Muscle of leg (tissue), 11 donors: ENCODE results near the gene ILDR2. TPM values are rescaled to one million over a fixed set of nuclear protein-coding genes. Genes with fewer than 3 reads are reported as not detected.

Source experiments
- DNase-seq: peaks from one replicate; pipeline ENCODE4 v3.0.0; 2013
- H3K27ac ChIP-seq: one replicate; pipeline ENCODE4 v1.5.1; 2013; ENCODE audit warnings: mild to moderate bottlenecking, low read length, control low read depth
- H3K27me3 ChIP-seq: one replicate; pipeline ENCODE4 v1.6.1; 2013; ENCODE audit warnings: low read length; ENCODE audit not compliant: control insufficient read depth, insufficient read depth
- H3K36me3 ChIP-seq: one replicate; pipeline ENCODE4 v1.6.1; 2013; ENCODE audit warnings: low read length; ENCODE audit not compliant: control insufficient read depth, insufficient read depth
- H3K4me1 ChIP-seq: one replicate; pipeline ENCODE4 v1.6.1; 2013; ENCODE audit warnings: low read length; ENCODE audit not compliant: control insufficient read depth, insufficient read depth
- H3K4me3 ChIP-seq: one replicate; pipeline ENCODE4 v1.5.1; 2013; ENCODE audit warnings: low read length, control low read depth
- H3K9me3 ChIP-seq: replicated peaks from 2 replicates; pipeline ENCODE4 v1.6.1; 2013; ENCODE audit warnings: low read depth, low read length; ENCODE audit not compliant: control insufficient read depth
- WGBS: methylation state at CpG from one replicate; pipeline ENCODE4 v1.1.5; 2013; ENCODE audit warnings: missing lambda C conversion rate; ENCODE audit not compliant: insufficient coverage; 5-methylcytosine and 5-hydroxymethylcytosine counted together
- polyA plus RNA-seq, 8 donors: library from polyadenylated mRNA; unstranded; fragments of 120-200 nt; gene quantifications; one replicate each; pipeline versions ENCODE4 v1.2.1 to v1.2.3, GENCODE V29; 2013; ENCODE audit warnings: inconsistent platforms in 1 of 8, low replicate concordance in 1 of 8; ENCODE audit not compliant: insufficient read length in 8 of 8, insufficient read depth in 1 of 8
- total RNA-seq: library from RNA; stranded (reverse); fragments of 120-200 nt; gene quantifications from one replicate; pipeline ENCODE4 v1.2.4, GENCODE V29; 2013

The ILDR2 gene
- total and polyA plus RNA-seq, 9 donors: 1.6 to 3.4 (median 2.4) TPM

GRCh38 chr1:166927701-166928100 is 47.6 kb downstream of the ILDR2 start:
- H3K9me3 ChIP-seq: no peaks in the 10 kb centered on the region
- DNase-seq: no peak
- H3K4me3 ChIP-seq: no peak overlapping the region
- WGBS: no CpG with 5 or more reads among the region's 2 CpGs
- no peaks in the 10 kb centered on the region for H3K36me3 ChIP-seq
- no peaks in the 10 kb centered on the region for H3K4me1 ChIP-seq
- peaks cover 3% of the 10 kb centered on the region for H3K27me3 ChIP-seq
- no peak overlapping the region for H3K27ac ChIP-seq

- H3K27ac ChIP-seq: no peak overlapping the region
- H3K9me3 ChIP-seq: no peaks in the 10 kb centered on the region
- H3K4me1 ChIP-seq: peaks cover 5% of the 10 kb centered on the region
- WGBS: 68% methylated on average over 4 of the region's 8 CpGs
- H3K27me3 ChIP-seq: peaks cover 14% of the 10 kb centered on the region
- no peak for DNase-seq
- H3K36me3 ChIP-seq: no peaks in the 10 kb centered on the region
- H3K4me3 ChIP-seq: no peak overlapping the region
These were observed 49.4 kb downstream of the ILDR2 start for GRCh38 chr1:166925810-166926478.

- DNase-seq: no peak
- WGBS: 60% methylated on average over 1 of the region's 3 CpGs
These were observed 50.4 kb downstream of the ILDR2 start for GRCh38 chr1:166924823-166925541.

DNA sequence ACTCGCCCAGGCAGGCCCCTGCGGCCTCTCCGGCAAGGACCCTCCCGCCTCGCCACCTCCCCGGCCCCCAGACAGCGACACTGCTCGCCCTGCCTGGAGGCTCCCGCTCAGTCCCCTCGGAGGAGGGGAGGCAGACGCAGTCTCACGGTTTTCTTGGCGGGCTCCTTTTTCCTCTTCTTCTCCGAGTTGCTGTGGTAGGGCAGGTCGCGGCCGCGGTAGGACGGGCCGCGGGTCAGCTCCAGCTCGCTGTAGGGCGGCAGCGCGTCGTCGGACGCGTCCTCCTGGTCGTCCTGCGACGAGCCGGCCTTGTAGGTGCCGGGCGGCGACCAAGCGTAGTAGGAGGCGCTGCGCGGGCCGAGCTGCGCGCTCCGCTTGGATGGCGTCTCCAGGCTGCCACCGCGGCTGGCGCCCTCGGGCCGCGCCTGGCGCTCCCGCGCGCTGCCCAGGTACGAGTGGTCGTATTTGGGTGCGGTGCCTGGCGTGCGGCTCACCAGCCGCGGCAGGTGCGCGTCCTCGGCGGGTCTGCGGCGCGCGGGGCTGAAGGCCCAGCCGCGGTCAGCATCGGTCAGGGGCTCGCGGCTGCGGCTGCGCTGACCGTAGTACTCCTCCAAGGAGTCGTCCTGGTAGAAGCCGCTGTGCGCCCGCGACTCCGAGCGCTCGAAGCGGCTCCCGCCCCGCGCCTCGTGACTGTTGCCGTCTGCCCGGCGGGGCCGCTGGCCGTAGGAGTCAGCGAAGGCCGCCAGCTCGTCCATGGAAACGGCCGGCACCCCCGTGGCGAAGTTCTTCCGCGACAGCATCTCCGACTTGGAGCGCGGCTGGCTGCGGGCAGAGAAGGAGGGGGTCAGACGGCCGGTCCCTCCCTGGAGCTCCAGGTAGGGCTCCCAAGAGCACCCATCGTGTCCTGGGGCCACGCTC is 54.5 kb downstream of the ILDR2 start:
- 4% methylated on average over 111 of the region's 113 CpGs for WGBS
- no peaks in the 10 kb centered on the region for H3K9me3 ChIP-seq
- H3K4me1 ChIP-seq: peaks cover 5% of the 10 kb centered on the region
- no peak for DNase-seq
- no peak overlapping the region for H3K27ac ChIP-seq
- peak overlapping the region; percentile 34 for H3K4me3 ChIP-seq
- peaks cover 36% of the 10 kb centered on the region for H3K27me3 ChIP-seq
- H3K36me3 ChIP-seq: no peaks in the 10 kb centered on the region

More at GRCh38 chr1:166924823-166925541, 50.4 kb downstream of the ILDR2 start:
- H3K9me3 ChIP-seq: no peaks in the 10 kb centered on the region
- H3K27me3 ChIP-seq: peaks cover 22% of the 10 kb centered on the region
- H3K36me3 ChIP-seq: no peaks in the 10 kb centered on the region
- H3K4me3 ChIP-seq: no peak overlapping the region
- H3K4me1 ChIP-seq: peaks cover 5% of the 10 kb centered on the region
- no peak overlapping the region for H3K27ac ChIP-seq

DNA sequence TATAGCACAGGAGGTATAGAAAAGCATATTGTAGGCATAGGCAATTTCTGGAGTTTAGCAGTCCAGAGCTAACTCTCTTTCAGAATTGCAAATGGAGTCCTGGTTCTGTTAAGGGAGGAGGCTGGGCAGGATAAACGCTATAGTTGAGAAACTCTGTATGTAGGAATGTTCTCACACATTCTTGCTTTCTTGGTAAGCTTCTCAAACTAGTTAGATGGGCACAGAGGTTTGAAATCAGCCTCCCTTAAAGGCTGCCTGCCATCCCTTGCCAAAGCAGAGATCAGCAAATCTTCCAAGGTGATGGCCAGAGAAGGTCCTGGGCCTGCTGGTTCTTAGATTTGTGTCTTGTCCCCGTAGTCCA is 56.4 kb downstream of the ILDR2 start:
- peaks cover 37% of the 10 kb centered on the region for H3K27me3 ChIP-seq
- no peak overlapping the region for H3K4me3 ChIP-seq
- H3K36me3 ChIP-seq: no peaks in the 10 kb centered on the region
- H3K27ac ChIP-seq: no peak overlapping the region
- H3K9me3 ChIP-seq: no peaks in the 10 kb centered on the region
- WGBS: 53% methylated on average over 2 of the region's 2 CpGs
- no peak for DNase-seq
- peaks cover 5% of the 10 kb centered on the region for H3K4me1 ChIP-seq

DNA sequence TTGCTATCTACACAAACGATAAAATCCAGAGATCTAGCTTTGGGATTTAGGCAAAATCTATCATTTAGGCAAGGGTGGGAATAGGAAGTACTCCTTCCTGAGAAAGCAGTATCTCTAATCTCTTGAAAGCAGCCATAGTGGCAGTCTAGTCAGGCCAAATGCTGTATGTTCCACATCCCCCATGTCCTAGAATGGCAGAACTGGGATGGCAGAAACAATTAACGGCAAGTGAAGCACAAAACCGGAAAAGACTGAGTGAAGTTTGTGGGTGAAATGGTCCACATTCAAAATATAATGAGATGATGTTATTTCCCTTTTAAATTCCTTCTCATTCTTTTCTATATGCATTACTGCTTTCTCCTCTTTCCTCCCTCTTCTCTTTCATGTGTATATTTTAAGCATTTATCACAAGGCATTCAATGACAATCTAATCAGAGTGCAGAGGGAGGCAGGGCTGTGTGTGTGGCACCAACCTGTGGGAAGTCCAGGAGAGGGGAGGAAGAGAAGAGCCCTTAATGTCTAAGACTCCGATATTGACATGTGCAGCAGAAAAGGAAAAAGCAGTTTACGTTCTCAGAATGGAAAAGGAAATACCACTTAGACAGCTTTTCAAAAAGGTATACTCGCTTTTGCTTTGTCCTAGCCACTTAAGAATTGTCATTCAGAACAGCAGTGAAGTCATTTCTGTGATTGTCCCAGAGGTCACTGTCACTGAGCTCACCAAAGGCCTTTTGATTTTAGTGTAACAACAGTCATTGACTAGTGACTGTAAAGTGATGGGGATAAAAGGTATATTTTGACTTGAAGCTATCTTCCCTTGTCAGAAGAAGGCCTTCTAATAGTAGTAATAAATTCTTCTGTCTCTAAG is 57.0 kb downstream of the ILDR2 start:
- no peak overlapping the region for H3K4me3 ChIP-seq

GRCh38 chr1:166915941-166916340 is 59.4 kb downstream of the ILDR2 start:
- no peak for DNase-seq
- Histone ChIP-seq H3K4me3 (no peak overlapping the region), H3K27me3 (peaks cover 26% of the 10 kb centered on the region), H3K27ac (no peak overlapping the region), H3K36me3 (no peaks in the 10 kb centered on the region), H3K4me1 (no peaks in the 10 kb centered on the region), H3K9me3 (no peaks in the 10 kb centered on the region)
- 93% methylated on average over 2 of the region's 4 CpGs for WGBS

More for the DNA sequence above, 57.0 kb downstream of the ILDR2 start:
- DNase-seq: no peak
- peaks cover 5% of the 10 kb centered on the region for H3K4me1 ChIP-seq
- whole genome bisulfite sequencing: 79% methylated on average over 3 of the region's 6 CpGs
- H3K27me3 ChIP-seq: peaks cover 37% of the 10 kb centered on the region
- no peaks in the 10 kb centered on the region for H3K9me3 ChIP-seq
- H3K27ac ChIP-seq: no peak overlapping the region
- H3K36me3 ChIP-seq: no peaks in the 10 kb centered on the region

DNA sequence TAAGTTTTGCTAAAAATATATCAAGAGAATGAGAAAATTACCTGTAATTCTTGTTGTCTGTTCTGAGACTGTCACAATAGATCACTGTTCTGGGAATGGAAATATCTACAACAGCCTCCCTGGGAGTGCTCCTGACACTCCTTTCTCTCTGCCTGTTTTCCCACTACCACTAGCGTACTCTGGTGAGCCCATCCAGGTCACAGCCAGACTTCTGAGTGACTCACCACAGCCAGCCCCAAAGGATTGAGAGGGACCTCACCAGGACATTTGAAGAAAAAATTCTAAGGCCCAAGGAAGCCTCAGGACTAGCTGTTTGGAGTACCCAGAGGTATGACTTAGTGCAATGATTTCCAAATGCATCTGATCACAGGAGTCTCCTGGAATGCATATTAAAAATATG is 60.3 kb downstream of the ILDR2 start:
- H3K4me1 ChIP-seq: no peaks in the 10 kb centered on the region

DNA sequence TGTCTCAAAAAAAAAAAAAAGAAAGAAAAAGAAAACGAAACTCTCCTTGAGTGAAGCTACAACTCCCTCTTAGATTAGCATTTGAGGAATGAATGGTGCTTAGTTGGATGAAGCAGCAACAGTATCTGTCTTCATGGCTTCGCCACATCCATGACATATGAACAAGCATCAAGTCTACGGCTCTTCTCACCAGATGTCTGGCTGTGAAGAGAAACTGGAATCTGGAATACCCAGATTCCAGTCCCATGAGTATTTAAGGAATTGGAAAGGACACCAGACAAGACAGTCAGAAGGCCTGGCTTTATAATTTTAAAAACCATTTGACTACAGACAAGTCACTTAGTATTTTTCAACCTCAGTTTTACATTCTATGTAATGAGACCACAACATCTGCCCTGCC is 61.2 kb downstream of the ILDR2 start:
- DNase-seq: no peak
- Histone ChIP-seq H3K36me3 (no peaks in the 10 kb centered on the region), H3K4me3 (no peak overlapping the region), H3K4me1 (no peaks in the 10 kb centered on the region), H3K9me3 (no peaks in the 10 kb centered on the region), H3K27me3 (peaks cover 12% of the 10 kb centered on the region), H3K27ac (no peak overlapping the region)
- no CpG with 5 or more reads among the region's 3 CpGs for WGBS

More for the DNA sequence above, 60.3 kb downstream of the ILDR2 start:
- no peak overlapping the region for H3K4me3 ChIP-seq
- no peaks in the 10 kb centered on the region for H3K36me3 ChIP-seq
- H3K9me3 ChIP-seq: no peaks in the 10 kb centered on the region
- H3K27ac ChIP-seq: no peak overlapping the region
- H3K27me3 ChIP-seq: peaks cover 19% of the 10 kb centered on the region
- DNase-seq: no peak
- WGBS: no CpG with 5 or more reads among the region's 1 CpG
